Activated CD8-positive, alpha-beta T cell treated with anti-CD3 and anti-CD28 coated beads, Interleukin-2, amount 10 ng/mL, durations not matched to agents 7 days and 5 days (primary cell): ENCODE measurements around the gene BTN2A1. TPM values are rescaled to one million over a fixed set of nuclear protein-coding genes. Genes with fewer than 3 reads are reported as not detected.

Experiments used
- ATAC-seq: fragments of 150-1000 bp; cut with Tn5 transposase; one replicate; pipeline ENCODE4 v1.10.0; 2021; ENCODE audit warnings: moderate library complexity
- CTCF ChIA-PET: fragments of 350-600 bp; sonication (Branson Sonifier 250); formaldehyde crosslinking; loops from one replicate; lab custom pipeline; 2021; ENCODE audit warnings: antibody characterized with exemption; lab: Charles Lee
- POLR2A ChIA-PET: fragments of 350-600 bp; sonication (Branson Sonifier 250); formaldehyde crosslinking; loops from one replicate; lab custom pipeline; 2021; ENCODE audit warnings: antibody characterized with exemption; lab: Charles Lee
- DNase-seq: peaks from one replicate; pipeline ENCODE4 v3.0.0-alpha.2; 2020
- H3K27ac Mint-ChIP-seq: one replicate; pipeline ENCODE4 v1.8.0; 2021; ENCODE audit warnings: mild to moderate bottlenecking, mixed read lengths
- H3K27me3 Mint-ChIP-seq: one replicate; pipeline ENCODE4 v1.8.0; 2021; ENCODE audit warnings: low read depth, mixed read lengths
- H3K36me3 Mint-ChIP-seq: one replicate; pipeline ENCODE4 v1.8.0; 2021; ENCODE audit warnings: low read depth, mixed read lengths
- H3K4me1 Mint-ChIP-seq: one replicate; pipeline ENCODE4 v1.8.0; 2021; ENCODE audit warnings: low read depth, mixed read lengths
- H3K4me3 Mint-ChIP-seq: one replicate; pipeline ENCODE4 v1.8.0; 2021; ENCODE audit warnings: mild to moderate bottlenecking, mixed read lengths
- H3K9me3 Mint-ChIP-seq: one replicate; pipeline ENCODE4 v1.8.0; 2022; ENCODE audit warnings: mixed read lengths; ENCODE audit not compliant: insufficient read depth
- total RNA-seq, 2 experiments: library from RNA; stranded (reverse); gene quantifications; one replicate each; pipeline ENCODE4 v1.2.3, GENCODE V29; 2021

BTN2A1 gene
- total RNA-seq, 2 experiments from 2014 or later = 22.4 to 23.6 TPM

DNA sequence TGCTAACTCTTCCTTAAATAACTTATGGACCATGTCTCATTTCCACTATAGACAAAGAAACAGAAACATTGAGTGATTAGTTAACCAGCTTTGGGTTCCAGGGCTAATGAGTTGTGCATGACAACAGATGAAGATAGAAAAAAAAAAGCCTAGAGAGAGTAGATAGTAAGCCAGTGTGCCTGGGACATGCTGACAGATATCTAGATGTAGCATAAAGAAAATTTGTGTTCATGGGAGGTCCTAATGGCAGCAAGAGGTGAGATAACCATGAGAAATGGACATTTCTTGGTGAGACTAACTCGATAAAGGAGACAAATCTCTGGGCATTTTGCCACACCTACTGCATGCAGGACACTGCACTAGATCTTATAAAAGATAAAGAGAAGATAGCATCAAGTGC lies 20.2 kb upstream of the BTN2A1 start:
- ATAC-seq (no peak), DNase-seq (no peak)
- Mint-ChIP-seq H3K27ac (no peak overlapping the region), H3K36me3 (peaks cover 21% of the 10 kb centered on the region), H3K9me3 (peaks cover 13% of the 10 kb centered on the region), H3K27me3 (no peaks in the 10 kb centered on the region), H3K4me3 (no peak overlapping the region), H3K4me1 (peaks cover 21% of the 10 kb centered on the region)
- ChIA-PET POLR2A (no interaction called here), CTCF (no interaction called here)

DNA sequence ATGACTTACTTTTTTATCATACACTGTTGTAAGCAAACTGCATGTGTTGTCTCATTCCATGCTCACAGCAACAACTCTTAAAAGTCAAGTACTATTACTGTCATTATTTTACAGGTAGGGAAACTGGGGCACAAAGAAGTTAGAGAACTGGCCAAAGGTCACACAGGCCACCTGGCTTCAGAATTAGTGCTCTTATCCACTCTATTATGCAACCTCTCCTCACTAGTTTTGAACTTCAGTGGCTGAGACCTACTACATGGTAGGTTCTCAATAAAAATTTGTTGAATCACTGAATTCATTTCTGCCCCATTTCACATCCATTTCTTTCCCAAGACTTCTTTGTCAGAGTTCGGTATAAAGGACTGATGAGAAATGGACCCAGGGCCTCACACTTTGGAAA lies 19.8 kb upstream of the BTN2A1 start:
- ATAC-seq (no peak), DNase-seq (no peak)
- Mint-ChIP-seq H3K27me3 (no peaks in the 10 kb centered on the region), H3K27ac (no peak overlapping the region), H3K4me1 (peaks cover 25% of the 10 kb centered on the region), H3K9me3 (peaks cover 13% of the 10 kb centered on the region), H3K36me3 (peaks cover 26% of the 10 kb centered on the region), H3K4me3 (no peak overlapping the region)
- POLR2A ChIA-PET = interaction anchor here (0.6 kb wide), 1 partner anchor 36 kb away, joined by 3 read pairs; no protein-coding TSS in a partner anchor
- CTCF ChIA-PET = interaction anchor here (2.1 kb wide), 1 partner anchor 96 kb away, joined by 7 read pairs; no protein-coding TSS in a partner anchor

DNA sequence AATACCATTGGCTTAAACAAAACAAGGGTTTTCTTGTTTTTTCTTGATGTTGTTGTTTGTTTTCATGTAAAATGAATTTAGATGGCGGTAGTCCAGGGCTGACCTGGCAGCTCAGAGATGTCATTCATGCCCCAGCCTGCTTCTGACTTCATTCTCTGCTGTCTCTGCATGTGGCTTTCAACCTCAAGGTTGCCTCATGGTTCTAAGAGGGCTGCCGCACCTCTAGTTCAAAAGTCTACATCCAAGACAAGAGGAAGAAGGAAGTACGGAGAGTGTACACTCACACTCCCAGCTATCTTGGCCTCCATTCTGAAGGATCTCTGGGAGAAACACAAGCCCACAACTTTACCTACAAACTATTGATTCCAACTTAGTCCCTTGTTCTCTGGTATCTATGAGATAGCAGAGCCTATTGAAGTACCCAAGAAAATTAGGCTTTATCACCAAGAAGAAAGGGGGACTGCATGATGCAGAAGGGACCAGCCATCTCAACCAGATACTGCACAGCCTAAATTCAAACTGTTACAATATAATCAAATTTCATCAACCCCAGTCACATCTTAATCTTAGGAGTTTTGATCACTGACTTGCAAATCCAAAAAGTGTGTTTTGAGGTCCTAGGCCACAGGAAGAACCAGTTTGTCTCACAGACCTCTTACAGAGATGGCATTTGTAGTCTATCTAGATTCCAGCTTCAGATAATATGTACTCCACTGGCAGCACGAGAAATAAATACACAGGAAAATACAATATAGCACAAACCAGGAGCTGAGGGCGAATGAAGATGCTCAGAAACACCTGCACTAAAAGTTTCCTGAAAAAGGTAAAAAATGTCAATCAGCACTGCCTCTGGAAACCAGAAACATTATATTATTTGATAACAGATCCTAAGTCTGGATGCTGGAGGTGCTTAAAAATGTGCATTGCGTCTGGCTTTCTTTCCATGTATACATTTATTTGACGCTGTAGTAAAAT lies 18.3 kb upstream of the BTN2A1 start:
- peak overlapping the region; percentile 93 for H3K27ac Mint-ChIP-seq
- peaks cover 32% of the 10 kb centered on the region for H3K4me1 Mint-ChIP-seq
- ATAC-seq (no peak), DNase-seq (no peak)
- POLR2A ChIA-PET = no interaction called here
- H3K9me3 Mint-ChIP-seq = peaks cover 3% of the 10 kb centered on the region
- H3K4me3 Mint-ChIP-seq = peak overlapping the region; percentile 86
- H3K36me3 Mint-ChIP-seq = peaks cover 30% of the 10 kb centered on the region
- CTCF ChIA-PET = interaction anchor here (2.1 kb wide), 1 partner anchor 98 kb away, joined by 7 read pairs; no protein-coding TSS in a partner anchor
- no peaks in the 10 kb centered on the region for H3K27me3 Mint-ChIP-seq

DNA sequence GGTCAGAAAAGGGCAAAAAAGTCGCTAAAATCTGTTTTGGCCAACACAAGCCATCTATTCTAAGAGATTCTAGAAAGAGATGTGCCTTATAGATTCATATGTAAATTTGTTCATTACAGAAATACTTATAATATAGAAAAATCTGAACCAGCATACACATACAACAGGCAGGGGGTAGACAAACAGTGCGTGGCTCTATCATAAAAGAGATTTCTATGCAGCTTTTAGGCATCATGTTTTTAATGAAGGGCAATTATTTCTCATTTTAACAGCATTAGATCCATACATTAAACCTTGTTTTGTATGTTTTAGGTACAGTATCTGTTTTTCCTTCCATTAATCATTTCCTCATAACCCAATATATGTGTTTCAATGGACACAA lies 16.8 kb upstream of the BTN2A1 start:
- ATAC-seq = no peak
- Mint-ChIP-seq H3K27ac (peak overlapping the region; percentile 93), H3K27me3 (no peaks in the 10 kb centered on the region), H3K9me3 (no peaks in the 10 kb centered on the region), H3K36me3 (peaks cover 43% of the 10 kb centered on the region), H3K4me1 (peaks cover 48% of the 10 kb centered on the region), H3K4me3 (peak overlapping the region; percentile 86)
- no peak for DNase-seq
- ChIA-PET CTCF (no interaction called here), POLR2A (interaction anchor here (1.0 kb wide), 3 partner anchors 20 to 189 kb away, joined by 3 to 4 read pairs (median 3); a partner anchor contains a TSS)

DNA sequence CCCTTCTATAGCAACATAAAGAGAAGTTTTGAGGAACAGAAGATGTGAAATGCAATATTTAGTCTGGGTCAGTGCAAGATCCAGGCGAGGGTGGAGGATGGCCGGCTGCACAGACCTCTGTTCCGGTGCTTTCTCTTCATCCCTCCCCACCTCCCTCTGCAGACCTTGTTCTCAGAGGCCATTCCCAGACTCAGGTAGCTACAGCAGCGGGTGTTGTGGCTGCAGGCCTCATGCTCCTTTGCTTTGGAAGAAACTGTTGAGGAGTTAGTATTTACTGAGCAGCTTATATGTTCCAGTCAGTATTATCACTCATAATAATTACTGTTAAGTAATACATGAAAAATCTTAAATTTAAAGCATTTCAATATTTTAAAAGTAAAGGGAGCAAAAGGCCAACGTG lies 15.8 kb upstream of the BTN2A1 start:
- DNase-seq (no peak), ATAC-seq (no peak)
- H3K27ac Mint-ChIP-seq = peak overlapping the region; percentile 73
- CTCF ChIA-PET = interaction anchor here (1.7 kb wide), 1 partner anchor 100 kb away, joined by 6 read pairs; no protein-coding TSS in a partner anchor
- H3K27me3 Mint-ChIP-seq = no peaks in the 10 kb centered on the region
- peaks cover 54% of the 10 kb centered on the region for H3K4me1 Mint-ChIP-seq
- peaks cover 50% of the 10 kb centered on the region for H3K36me3 Mint-ChIP-seq
- POLR2A ChIA-PET = no interaction called here
- H3K4me3 Mint-ChIP-seq = peak overlapping the region; percentile 86
- H3K9me3 Mint-ChIP-seq = no peaks in the 10 kb centered on the region

DNA sequence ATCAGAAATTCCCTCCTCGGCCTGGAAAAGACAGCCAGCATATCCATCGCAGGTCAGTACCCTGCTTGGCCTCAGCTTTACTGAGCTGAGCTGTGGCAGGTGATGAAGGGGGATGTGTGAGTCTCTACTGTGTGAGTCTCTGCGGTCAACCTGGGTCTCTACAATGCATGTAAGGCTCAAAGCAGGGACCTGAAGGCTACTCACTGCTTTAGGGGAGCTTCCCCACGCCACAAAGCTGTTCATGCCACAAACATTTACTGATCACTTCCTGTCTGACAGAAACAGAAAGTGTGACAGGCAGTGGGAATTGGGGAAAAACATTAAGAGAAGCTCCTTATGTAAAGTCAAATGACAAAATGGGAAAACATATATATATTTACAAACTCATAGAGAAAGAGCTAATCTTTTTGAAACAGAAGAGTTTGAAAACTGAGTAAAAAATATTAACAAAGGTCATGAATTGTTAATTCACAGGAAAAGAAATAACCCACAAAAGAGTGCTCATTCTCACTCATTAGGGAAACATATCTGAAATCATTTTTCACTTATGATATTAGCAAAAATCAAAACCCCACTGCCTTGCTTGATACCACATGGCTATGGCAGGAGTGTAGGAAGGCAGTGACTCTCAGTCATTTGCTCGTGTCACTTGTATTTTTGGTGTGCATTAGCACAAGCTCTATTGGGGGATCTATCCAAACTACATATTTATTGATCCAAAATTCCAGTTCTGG lies 11.7 kb upstream of the BTN2A1 start:
- Mint-ChIP-seq H3K9me3 (no peaks in the 10 kb centered on the region), H3K27me3 (no peaks in the 10 kb centered on the region), H3K4me1 (peaks cover 40% of the 10 kb centered on the region), H3K36me3 (peaks cover 72% of the 10 kb centered on the region), H3K4me3 (peak overlapping the region; percentile 24), H3K27ac (peak overlapping the region; percentile 62)
- peak; percentile 43 for DNase-seq
- POLR2A ChIA-PET = interaction anchor here (0.6 to 1.4 kb wide), 2 partner anchors 58 to 70 kb away, joined by 3 to 6 read pairs; no protein-coding TSS in a partner anchor
- ATAC-seq = peak; percentile 71
- CTCF ChIA-PET = interaction anchor here (1.0 to 4.4 kb wide), 3 partner anchors 26 to 123 kb away, joined by 3 to 20 read pairs (median 3); no protein-coding TSS in a partner anchor

DNA sequence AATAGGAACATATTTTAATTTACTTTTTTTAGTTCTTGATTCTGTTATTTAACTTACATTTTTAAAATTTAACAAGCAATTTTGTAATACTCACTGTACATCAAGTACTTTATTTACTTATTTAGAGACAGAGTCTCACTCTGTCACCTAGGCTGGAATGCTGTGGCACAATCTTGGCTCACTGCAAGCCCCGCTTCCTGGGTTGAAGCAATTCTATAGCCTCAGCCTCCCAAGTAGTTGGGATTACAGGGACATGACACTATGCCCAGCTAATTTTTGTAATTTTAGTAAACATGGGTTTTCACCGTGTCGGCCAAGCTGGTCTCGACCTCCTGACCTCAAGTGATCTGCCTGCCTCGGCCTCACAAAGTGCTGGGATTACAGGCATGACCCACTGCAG lies 10.5 kb upstream of the BTN2A1 start:
- H3K27me3 Mint-ChIP-seq = no peaks in the 10 kb centered on the region
- peaks cover 72% of the 10 kb centered on the region for H3K36me3 Mint-ChIP-seq
- POLR2A ChIA-PET = no interaction called here
- no peak overlapping the region for H3K4me3 Mint-ChIP-seq
- CTCF ChIA-PET = interaction anchor here (1.2 to 4.4 kb wide), 2 partner anchors 27 to 106 kb away, joined by 3 to 20 read pairs; no protein-coding TSS in a partner anchor
- no peak for ATAC-seq
- H3K27ac Mint-ChIP-seq = no peak overlapping the region
- H3K9me3 Mint-ChIP-seq = no peaks in the 10 kb centered on the region
- H3K4me1 Mint-ChIP-seq = peaks cover 36% of the 10 kb centered on the region
- DNase-seq = no peak

DNA sequence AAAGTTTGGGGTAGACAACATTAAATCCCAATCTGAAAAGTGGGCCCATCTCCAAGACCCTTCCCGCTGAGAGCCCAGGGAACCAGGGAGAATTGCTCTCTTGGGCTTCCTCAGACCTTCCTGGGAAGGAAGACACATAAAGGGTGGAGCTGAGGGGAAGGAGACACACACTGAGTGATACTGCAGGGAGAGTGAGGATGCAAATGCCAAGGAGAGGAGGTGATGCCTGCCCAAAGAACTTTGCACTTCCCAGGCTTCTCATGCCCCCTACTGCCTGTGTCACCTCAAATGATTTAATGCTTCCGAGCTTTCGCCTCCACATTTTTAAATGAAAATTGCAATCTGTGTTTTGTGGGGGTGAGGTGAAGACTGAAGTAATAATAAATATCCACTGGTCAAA lies 7.5 kb upstream of the BTN2A1 start:
- Mint-ChIP-seq H3K4me3 (no peak overlapping the region), H3K27ac (no peak overlapping the region), H3K4me1 (peaks cover 13% of the 10 kb centered on the region), H3K36me3 (peaks cover 45% of the 10 kb centered on the region), H3K9me3 (no peaks in the 10 kb centered on the region), H3K27me3 (no peaks in the 10 kb centered on the region)
- ATAC-seq (no peak), DNase-seq (no peak)
- ChIA-PET POLR2A (interaction anchor here (2.8 kb wide), 1 partner anchor 23 kb away, joined by 11 read pairs; no protein-coding TSS in a partner anchor), CTCF (interaction anchor here (1.3 kb wide), 1 partner anchor 109 kb away, joined by 4 read pairs; no protein-coding TSS in a partner anchor)

DNA sequence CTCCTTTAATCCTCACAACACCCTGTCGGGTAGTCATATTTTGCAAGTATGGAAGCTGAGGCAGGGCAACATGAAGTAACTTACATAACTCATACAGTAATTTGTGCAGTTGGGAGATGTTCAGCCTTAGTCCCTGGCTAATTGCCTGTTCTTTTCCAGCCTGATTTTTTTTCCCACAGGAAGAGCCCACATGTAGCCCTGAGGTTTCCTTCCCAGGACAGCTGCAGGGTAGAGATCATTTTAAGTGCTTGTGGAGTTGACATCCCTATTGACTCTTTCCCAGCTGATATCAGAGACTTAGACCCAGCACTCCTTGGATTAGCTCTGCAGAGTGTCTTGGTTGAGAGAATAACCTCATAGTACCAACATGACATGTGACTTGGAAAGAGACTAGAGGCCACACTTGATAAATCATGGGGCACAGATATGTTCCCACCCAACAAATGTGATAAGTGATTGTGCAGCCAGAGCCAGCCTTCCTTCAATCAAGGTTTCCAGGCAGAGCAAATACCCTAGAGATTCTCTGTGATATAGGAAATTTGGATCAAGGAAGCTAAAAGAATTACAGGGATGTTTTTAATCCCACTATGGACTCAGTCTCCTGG lies 5.0 kb upstream of the BTN2A1 start:
- no peak overlapping the region for H3K4me3 Mint-ChIP-seq
- H3K4me1 Mint-ChIP-seq = peaks cover 13% of the 10 kb centered on the region
- H3K9me3 Mint-ChIP-seq = no peaks in the 10 kb centered on the region
- peaks cover 33% of the 10 kb centered on the region for H3K36me3 Mint-ChIP-seq
- DNase-seq (no peak), ATAC-seq (no peak)
- ChIA-PET POLR2A (no interaction called here), CTCF (interaction anchor here (1.6 kb wide), 1 partner anchor 111 kb away, joined by 3 read pairs; no protein-coding TSS in a partner anchor)
- H3K27ac Mint-ChIP-seq = no peak overlapping the region
- H3K27me3 Mint-ChIP-seq = no peaks in the 10 kb centered on the region

DNA sequence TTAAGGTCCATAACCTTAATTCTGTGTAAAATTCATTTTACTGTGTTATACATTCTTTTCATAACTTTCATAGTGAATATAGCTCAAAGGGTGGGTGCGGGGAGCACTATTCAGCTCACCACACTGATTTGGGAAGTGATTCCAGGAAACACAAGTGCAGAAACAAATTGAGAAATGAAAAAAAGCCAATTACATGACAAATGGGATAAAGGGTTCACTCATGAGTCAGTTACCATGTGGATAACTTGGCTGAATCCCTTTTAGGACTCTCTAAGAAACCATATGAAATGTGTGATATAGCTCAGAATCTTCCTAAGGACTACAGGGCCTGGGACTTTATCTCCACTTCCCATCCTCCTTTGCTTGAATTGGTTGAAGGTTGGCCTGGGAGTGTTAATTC lies 3.1 kb upstream of the BTN2A1 start:
- DNase-seq = no peak
- POLR2A ChIA-PET = interaction anchor here (2.6 kb wide), 1 partner anchor 18 kb away, joined by 9 read pairs; no protein-coding TSS in a partner anchor
- Mint-ChIP-seq H3K27ac (no peak overlapping the region), H3K4me3 (no peak overlapping the region), H3K36me3 (peaks cover 32% of the 10 kb centered on the region), H3K4me1 (peaks cover 23% of the 10 kb centered on the region), H3K27me3 (no peaks in the 10 kb centered on the region), H3K9me3 (no peaks in the 10 kb centered on the region)
- no peak for ATAC-seq
- CTCF ChIA-PET = interaction anchor here (1.2 to 2.7 kb wide), 4 partner anchors 10 to 113 kb away, joined by 3 to 9 read pairs (median 4); no protein-coding TSS in a partner anchor
